ENCODE measurements around the gene INPP5A.

Gene INPP5A

GRCh38 chr10:132813560-132814468, 276.2 kb downstream of the INPP5A start:
- Histone ChIP-seq H4K20me1 (ENCODE audit: control insufficient read depth, insufficient read depth, low read depth, low read length) (no peaks in the 10 kb centered on the region), H3F3A (ENCODE audit: control insufficient read depth, insufficient read depth) (no peaks in the 10 kb centered on the region), H3K9me3 (ENCODE audit: control insufficient read depth, insufficient read depth, low read length) (peaks cover 27% of the 10 kb centered on the region; the same call in 1 of the 2 replicates), H3K27me3 (ENCODE audit: control insufficient read depth, low read length) (no peaks in the 10 kb centered on the region), H3K79me2 (ENCODE audit: control insufficient read depth, low read length) (no peaks in the 10 kb centered on the region), H3K4me3 (ENCODE audit: low read length) (no peak overlapping the region), H3K27ac (ENCODE audit: low read depth, low read length) (no peak overlapping the region), H3K9me2 (replicated peaks; ENCODE audit: control insufficient read depth, low read length) (no peaks in the 10 kb centered on the region), H3K36me3 (ENCODE audit: control insufficient read depth, low read length) (no peaks in the 10 kb centered on the region), H3K4me2 (ENCODE audit: low read length) (no peak overlapping the region), H3K4me1 (ENCODE audit: control insufficient read depth, low read length) (no peaks in the 10 kb centered on the region)
- TF ChIP-seq EZH2phosphoT487 (IDR thresholded peaks at IDR 0.05; ENCODE audit: borderline replicate concordance, low read length): no peak
- no peak for TF ChIP-seq CTCF (IDR thresholded peaks at IDR 0.05; ENCODE audit: low read depth, low read length, poor library complexity, severe bottlenecking)

GRCh38 chr10:132814469-132814856, 276.9 kb downstream of the INPP5A start:
- Histone ChIP-seq H3K36me3 (ENCODE audit: control insufficient read depth, low read length) (no peaks in the 10 kb centered on the region), H3K27ac (ENCODE audit: low read depth, low read length) (no peak overlapping the region), H3K9me2 (replicated peaks; ENCODE audit: control insufficient read depth, low read length) (no peaks in the 10 kb centered on the region), H3K79me2 (ENCODE audit: control insufficient read depth, low read length) (no peaks in the 10 kb centered on the region), H3F3A (ENCODE audit: control insufficient read depth, insufficient read depth) (no peaks in the 10 kb centered on the region), H3K27me3 (ENCODE audit: control insufficient read depth, low read length) (no peaks in the 10 kb centered on the region), H3K9me3 (ENCODE audit: control insufficient read depth, insufficient read depth, low read length) (peaks cover 20% of the 10 kb centered on the region; the same call in 1 of the 2 replicates), H3K4me2 (ENCODE audit: low read length) (no peak overlapping the region), H3K4me1 (ENCODE audit: control insufficient read depth, low read length) (no peaks in the 10 kb centered on the region), H3K4me3 (ENCODE audit: low read length) (no peak overlapping the region), H4K20me1 (ENCODE audit: control insufficient read depth, insufficient read depth, low read depth, low read length) (no peaks in the 10 kb centered on the region)
- TF ChIP-seq CTCF (IDR thresholded peaks at IDR 0.05; ENCODE audit: low read depth, low read length, poor library complexity, severe bottlenecking) (no peak), EZH2phosphoT487 (IDR thresholded peaks at IDR 0.05; ENCODE audit: borderline replicate concordance, low read length) (no peak)

GRCh38 chr10:132815168-132815857, 277.7 kb downstream of the INPP5A start:
- Histone ChIP-seq H3K27ac (ENCODE audit: low read depth, low read length) (no peak overlapping the region), H3K79me2 (ENCODE audit: control insufficient read depth, low read length) (no peaks in the 10 kb centered on the region), H3K9me3 (ENCODE audit: control insufficient read depth, insufficient read depth, low read length) (peaks cover 24% of the 10 kb centered on the region; the same call in 1 of the 2 replicates), H3K4me2 (ENCODE audit: low read length) (no peak overlapping the region), H3K4me1 (ENCODE audit: control insufficient read depth, low read length) (no peaks in the 10 kb centered on the region), H3K4me3 (ENCODE audit: low read length) (no peak overlapping the region), H3F3A (ENCODE audit: control insufficient read depth, insufficient read depth) (no peaks in the 10 kb centered on the region), H3K36me3 (ENCODE audit: control insufficient read depth, low read length) (no peaks in the 10 kb centered on the region), H4K20me1 (ENCODE audit: control insufficient read depth, insufficient read depth, low read depth, low read length) (no peaks in the 10 kb centered on the region), H3K27me3 (ENCODE audit: control insufficient read depth, low read length) (no peaks in the 10 kb centered on the region), H3K9me2 (replicated peaks; ENCODE audit: control insufficient read depth, low read length) (no peaks in the 10 kb centered on the region)
- TF ChIP-seq CTCF (IDR thresholded peaks at IDR 0.05; ENCODE audit: low read depth, low read length, poor library complexity, severe bottlenecking) (no peak), EZH2phosphoT487 (IDR thresholded peaks at IDR 0.05; ENCODE audit: borderline replicate concordance, low read length) (no peak)

Measured in DOHH2 (cell line).